GM18511 (cell line): Measurements from ENCODE around the gene ABLIM2.

Experiments used
- ATAC-seq: cut with Tn5 transposase; IDR thresholded peaks from one replicate; pipeline ENCODE4 v1.9.1; 2021; ENCODE audit warnings: mild to moderate bottlenecking, moderate library complexity; ENCODE audit not compliant: unreplicated experiment

Gene ABLIM2

DNA sequence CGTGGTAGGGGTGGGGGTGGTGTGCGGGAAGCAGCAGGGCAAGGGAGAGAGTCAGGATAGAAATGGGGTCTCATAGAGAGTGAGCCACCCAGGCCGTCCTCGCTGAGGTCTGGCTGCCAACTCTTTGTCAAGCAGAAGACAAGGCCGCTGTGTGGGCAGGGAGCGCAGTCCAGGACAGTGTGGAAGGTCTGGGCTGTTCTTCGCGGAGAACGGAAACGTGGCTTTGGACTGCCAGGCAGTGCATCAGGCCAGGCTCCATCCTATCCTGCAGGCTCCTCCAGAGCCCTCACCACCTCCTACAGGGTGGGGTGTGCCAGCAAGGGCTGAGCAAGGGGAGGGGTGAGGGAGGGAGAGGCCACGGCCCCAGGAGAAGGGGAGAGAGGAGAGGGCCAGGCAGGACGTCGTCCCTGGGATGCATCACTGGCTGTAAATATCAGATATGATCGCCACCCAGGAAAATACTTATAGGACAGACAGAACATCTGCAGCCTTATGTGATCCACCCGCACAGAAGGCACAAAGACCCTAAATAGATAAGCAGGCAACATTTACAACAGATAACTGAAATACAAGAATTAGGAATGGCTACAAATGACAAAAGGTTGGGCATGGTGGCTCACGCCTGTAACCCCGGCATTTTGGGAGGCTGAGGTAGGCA is 85.3 kb downstream of the ABLIM2 start:
- no peak for ATAC-seq

DNA sequence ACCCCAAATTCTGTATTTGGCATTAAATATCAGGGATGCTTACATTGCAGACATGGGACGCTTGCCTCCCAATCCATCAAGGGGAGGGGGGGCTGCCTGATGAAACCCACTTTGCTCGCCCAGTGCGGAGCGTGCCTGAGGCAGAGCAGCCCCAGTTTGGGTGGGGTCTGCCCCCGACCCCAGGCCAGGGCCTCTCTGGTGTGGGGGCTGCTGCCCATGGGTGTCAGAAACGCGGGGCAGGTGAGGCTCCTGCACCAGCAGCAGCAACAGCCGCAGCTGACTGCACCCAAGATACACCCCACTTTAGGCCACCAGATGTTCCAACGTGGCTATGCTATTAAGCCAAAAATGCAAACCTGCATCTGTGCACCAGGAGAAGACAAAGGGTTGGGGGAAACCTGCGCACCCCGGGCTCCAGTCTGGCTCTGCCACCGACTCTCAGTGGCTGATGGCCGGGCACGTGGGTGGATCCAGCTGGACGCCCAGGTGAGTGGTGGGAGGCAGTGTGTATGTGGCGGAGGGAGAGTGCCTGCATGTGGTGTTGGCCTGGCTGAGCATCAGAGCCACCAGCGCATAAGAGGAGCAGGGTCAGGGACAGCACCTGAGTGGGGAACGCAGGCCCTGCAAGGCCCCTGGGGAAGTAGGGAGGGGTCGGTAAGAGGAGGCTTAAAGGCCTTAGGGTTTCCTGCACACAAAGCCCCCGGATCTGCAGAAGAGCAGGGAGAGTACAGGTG is 86.2 kb downstream of the ABLIM2 start:
- ATAC-seq = no peak

DNA sequence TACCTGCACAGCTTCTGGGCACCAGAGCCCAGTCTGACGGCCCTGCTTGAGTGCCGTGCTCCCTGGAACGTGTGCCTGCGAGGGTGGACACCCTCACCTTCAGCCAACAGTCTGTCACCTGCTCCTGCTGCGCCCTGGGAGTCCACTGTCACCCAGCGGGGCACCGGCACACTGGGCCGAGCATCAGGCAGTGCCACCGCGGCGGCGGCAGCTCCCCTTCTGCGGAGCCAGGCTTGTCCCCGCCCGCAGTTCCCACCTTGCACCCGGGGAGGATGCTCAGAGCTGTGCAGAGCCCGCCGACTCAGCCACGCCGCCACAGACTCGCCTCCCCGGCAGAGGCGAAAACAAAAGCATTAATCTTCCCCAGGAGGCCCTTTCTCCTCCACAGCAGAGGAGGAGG is 86.8 kb downstream of the ABLIM2 start:
- ATAC-seq = no peak

DNA sequence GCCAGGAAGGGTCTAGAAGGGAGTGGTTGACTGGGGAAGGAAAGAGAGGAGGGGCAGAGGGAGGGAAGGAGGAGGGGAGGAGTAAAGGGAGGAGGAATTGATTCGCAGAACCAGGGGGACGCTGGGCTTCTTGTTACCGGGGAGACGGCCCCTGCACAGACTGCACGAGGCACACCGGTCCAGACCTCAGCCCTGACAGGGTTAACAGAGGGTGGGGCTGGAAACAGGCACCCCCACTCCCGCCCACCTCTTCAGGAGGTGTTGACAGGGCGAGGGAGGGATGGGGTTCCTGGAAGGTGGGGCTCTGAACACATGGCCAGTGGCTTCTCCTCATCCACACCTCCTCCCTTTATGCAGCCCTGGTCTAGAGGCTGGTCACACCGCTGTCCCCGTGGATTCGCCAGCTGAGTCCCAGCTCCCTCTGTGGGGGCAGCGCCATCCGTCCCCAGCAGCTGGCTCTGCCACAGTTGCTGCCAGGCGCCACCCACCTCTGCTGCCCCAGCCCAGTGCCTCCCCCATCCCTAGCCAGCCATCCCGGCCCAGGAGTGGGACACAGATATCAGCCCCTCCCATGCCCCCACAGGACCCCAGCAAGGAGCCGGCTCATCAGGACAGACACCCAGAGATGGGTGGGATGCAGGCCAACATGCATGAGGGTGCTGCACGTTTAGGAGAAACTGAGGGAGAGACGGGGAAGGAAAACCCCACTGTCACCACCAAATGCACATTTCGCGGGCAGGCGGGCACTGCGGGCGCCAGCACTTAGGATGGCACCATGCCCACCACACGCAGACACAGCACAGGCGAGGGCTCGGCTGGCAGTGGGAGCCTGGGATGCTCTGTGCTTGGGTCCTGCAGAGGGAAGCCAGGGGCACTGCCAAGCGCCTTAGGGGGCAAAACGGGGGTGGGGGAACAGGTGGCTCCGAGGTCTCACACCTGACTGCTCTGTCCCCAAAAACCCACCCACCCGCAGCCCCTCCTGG is 87.6 kb downstream of the ABLIM2 start:
- ATAC-seq = no peak

DNA sequence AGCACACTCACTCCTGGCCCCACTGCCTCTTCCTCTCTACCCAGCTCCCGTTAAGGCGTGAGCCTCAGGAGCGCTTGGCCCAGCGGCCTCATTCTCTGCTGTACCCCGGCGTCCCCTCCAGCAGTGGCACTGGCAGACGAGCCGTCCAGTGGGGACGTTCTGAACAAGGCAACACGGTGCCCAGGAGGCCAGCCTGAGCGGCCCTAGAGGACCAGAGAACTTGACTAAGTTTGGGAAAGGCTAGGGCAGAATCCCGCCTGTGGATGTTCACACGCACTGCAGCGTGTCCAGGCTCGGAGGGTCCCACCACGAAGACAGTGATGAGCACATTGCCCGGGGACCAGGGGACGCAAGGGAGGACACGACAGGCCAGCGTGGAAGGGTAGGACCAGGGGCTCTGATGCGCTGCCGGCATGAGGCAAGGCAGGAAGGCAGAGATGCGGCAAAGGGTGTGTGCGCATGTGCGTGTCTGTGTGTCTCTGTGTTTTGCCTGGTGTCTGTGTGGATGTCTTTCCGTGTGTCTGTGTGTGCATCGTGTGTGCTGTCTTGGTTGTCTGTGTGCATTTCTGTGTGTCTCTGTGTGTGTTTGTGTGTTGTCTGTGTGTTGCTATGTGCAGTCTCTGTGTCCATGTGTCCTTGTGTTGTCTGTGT is 89.4 kb downstream of the ABLIM2 start:
- ATAC-seq = no peak

DNA sequence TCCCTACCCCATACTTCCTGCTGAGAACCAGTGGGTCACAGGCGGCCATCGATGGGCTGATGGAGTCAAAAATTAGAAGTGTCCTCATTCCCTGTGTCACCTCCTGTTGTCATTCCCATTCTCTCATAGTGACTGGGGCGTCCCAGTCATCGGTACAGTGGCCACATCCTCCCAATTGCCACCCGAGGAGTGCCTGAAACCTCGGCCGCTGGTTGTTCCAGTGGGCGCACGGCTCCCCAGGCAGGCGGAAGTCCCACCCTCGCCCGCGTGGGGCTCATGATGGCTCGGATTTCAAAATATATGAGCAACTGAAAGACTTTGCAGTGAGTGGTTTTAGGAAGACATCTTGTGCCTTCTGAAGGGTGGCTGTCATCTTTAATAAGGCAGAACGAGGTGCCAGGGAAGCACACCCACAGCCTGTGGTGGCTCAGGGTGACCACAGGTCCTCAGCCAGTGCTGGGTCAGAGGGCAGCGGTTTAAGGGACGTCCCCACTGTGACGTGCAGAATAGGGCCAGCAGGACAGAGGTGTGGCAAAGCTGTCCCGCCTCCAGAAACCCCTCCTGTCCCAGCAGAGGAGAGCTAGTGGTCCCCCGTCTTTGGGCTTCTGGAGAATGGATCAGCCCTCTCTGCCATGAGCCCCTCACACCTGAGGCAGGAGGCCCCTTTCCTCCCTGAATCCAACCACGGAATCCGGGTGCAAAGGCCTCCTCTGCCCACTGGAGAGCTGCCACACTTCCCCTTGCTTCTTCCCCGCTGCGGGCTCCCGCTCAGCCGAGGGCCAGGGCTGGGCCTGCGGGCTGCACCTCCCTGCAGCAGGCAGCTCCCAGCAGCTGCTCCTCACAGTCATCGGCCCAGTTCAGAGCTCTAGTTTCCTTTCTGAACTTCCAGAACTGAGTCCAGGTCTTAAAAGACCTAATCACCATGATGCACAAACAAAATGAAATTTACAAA is 90.4 kb downstream of the ABLIM2 start:
- no peak for ATAC-seq

DNA sequence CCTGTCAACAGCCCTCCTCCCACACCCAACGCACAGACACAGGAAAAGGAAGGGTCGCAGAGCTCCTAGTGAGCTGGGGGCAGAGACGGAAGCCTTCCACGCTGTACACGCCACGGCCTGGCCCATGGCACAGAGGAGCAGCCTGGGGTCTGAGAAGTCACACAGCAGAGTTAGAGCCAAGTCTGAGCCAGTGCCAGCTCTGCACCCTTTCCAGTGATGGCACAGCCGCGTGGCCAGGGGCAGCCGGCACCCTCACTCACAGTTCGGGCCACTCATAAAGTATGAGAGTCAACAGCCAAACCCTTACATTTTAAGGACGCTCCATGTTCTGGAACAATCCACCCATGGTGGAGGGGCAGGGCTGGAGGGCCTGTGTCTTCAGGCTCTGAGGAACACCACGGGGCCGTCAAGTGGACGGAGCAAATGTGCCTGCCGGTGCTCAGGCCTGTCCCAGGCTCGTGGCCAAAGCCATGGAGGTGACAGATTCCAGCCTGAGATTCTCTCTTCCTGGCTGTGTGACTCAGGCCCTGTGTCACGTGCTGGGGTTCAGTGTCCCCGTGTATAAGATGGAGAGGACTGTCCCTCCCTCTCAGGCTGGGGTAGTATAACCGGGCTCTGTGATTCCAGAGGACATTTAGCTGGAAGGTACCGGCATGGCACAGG is 91.2 kb downstream of the ABLIM2 start:
- no peak for ATAC-seq

DNA sequence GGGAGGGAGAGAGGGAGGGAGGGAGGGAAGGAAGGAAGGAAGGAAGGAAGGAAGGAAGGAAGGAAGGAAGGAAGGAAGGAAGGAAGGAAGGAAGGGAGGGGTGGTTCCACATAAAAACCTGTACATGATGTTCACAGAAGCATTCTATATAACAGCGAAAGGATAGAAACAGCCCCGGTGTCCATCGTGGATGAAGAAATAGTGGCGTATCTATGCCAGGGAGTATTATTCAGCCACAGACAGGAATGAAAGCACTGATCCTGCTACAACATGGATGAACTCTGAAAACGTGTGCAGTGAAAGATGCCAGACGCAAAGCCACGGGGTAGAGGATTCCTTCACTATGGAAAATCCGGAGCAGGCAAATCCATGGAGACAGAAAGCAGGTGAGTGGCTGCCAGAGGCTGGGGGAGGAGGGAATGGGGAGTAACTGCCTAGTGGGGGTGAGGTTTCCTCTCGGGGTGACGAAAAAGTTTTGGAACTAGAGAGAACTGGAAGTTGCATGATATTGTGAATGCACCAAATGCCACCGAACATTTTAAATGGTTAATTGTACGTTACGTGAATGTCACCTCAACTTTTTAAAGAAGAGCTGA is 92.2 kb downstream of the ABLIM2 start:
- no peak for ATAC-seq

DNA sequence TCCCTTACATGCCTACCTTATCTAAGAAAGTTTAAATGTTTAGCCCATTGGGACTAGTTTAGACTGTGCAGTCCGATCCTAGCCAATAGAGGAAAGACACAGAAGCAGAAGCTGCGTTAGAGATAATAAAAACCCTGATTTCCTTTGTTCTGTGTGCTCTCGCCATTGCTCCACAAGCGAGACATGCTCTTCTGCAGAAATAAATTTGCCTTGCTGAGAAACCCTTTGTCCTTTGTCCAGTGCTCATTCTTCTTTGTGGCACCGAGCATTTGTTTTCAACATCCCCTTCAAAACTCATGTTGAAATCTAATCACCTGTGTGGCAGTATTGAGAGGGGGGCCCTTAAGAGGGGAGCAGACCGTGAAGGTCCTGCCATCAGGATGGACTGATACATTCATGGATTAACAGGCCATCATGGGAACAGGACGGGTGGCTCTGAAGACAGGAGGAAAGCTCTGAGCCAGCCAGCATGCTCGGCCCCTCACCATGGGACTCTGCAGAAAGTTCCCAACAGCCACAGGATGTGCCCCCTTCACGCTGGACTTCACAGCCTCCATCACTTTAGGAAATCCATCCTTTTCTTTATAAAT is 94.5 kb downstream of the ABLIM2 start:
- no peak for ATAC-seq

DNA sequence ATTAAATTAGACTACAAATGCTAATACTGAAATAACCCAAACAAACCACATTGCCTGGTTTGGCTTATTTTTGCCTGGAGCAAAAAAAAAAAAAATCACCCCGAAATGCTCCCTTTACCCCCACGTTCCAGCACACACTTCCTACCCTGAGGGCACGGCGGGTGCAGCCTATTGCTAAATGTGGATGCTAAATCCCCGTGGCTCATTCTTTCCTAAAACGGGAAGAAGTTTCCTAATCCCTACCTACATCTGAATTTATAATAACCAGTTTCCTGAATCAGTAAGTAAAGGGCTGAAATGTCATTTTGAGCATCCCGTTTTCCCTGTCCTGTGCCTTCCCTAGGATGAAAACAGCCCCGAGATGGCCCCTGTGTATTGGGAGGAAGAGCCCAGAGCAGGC is 97.0 kb downstream of the ABLIM2 start:
- ATAC-seq = no peak

DNA sequence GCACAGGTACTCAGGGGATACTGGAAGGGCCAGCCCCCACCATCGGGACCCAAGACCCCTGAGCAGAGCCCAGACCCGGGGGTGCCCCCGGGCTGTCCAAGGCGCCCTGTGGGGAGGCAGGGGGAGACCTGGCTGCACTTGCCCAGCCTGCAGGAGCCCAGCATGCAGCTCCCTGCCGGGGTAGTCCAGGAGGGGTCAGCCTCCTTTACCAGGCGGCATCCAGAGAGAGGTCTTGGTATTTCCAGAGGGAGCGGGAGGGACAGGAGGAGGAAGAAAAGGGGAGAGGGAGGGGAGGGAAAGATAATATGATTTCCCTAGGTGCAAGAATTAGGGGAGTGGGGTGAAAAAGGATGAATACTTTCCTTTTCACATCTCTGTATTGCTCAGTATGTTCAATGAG is 97.5 kb downstream of the ABLIM2 start:
- no peak for ATAC-seq

DNA sequence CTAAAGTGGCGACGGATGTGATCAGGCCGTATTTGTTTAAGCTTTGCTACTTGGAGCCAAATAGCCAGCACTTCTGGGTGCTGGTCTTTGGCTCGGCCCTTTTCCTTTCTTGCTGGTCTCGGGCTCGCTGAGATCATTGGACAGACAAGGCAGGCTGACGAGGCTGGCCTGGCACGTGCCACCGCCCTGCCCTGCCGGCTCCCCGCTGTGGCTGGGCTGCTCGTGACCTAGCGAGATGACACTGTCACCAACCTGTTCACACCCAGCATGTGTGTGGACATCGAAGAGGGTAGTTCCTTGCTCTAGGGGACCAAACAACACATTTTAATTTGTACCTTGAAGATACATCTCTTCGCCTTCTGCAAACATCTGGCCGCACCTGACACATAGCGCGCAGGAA is 98.0 kb downstream of the ABLIM2 start:
- ATAC-seq = no peak

DNA sequence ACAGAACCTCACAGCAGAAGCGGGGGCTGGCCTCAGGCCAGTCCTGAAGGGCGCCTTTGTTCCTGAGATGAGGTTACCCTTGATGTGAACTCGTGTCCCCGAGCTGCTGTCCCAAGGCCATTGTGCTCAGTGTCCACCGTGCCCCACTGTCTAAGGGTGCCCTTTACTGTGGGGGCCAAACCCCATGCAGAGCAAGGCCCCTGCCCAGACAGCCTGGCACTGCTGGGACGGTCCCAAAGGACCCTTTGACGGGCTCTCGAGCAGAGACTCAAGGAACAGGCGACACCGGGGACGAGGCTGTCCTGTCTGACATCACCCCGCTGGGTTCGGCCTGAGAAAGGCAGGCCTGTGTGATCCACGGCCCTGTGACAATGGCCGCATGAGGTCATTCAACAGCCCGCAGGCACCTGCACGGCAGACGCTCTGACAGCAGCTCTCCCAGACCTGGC is 100.6 kb downstream of the ABLIM2 start:
- ATAC-seq = no peak

DNA sequence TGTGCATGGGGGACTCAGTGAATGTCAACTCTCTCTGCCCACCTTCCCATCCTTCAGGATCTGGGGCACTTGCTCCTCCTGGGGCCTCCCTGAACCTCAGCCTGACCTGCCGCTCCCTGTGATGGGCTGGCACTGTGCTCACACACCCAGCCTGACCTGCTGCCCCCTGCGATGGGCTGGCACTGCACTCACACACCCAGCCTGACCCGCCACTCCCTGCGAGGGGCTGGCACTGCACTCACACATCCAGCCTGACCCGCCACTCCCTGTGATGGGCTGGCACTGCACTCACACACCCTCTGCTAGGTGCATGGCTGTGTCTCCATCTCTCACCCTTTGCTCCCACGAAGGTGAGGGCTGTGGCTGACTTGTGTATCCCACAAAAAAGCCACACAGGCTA is 103.4 kb downstream of the ABLIM2 start:
- ATAC-seq = no peak

DNA sequence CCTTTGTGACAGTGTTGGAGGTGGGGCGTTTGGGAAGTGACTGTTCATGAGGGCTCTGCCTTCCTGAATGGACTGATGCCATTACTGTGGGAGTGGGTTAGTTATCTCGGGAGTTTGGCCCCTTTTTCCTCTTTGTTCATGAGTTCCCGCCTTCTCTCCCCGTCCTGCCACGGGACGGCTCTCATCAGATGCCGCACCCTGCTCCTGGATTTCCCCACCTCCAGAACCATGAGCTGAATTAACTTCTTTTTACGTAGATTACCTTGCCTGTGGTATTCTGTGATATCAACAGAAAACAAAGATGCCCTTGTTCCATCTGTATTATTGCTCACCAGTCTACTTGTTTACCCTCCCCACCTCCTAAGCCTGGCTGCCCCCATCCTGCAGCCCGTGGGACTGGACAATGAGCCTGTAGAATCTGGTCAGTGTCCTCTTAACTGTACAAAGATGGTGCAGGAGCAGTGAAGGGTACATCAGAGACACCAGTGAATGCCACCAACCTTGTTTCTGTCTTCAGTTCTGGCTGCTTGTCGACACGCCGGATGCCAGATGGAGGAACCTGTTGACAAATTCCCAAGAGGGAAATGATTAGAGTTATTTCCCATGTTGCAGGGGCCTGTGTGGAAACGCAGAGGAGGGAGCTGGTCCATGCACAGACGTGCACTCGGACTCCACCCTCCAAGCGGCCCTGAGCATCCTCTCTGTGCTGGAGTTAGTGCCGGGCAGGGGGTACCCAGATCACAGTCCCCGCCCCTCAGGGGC is 104.7 kb downstream of the ABLIM2 start:
- ATAC-seq = no peak

DNA sequence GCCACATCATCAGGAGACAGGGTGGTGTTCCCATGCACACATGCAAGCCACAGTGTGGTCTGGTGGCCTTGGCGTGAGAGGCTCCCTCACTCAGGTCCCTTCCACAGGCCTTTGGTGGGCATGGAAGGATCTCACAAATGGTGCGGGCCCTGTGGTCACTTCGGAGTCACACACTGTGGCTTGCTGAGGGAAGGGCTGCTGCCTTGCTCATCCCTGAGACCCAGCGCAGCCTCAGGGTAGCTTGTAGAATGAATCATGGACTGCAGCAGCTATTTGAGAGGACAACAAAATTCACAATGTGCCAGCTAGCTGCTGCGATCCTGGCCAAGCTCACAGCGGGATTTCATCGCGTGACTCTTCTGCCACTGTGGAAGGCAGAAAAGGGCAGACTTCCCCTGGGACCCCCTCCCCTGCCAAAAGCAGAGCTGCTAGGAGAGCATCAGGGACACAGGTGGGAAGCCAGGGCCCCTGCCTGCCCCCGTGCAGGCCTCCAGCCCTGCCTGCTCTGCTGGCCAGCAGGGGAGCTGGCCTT is 106.4 kb downstream of the ABLIM2 start:
- ATAC-seq = no peak

DNA sequence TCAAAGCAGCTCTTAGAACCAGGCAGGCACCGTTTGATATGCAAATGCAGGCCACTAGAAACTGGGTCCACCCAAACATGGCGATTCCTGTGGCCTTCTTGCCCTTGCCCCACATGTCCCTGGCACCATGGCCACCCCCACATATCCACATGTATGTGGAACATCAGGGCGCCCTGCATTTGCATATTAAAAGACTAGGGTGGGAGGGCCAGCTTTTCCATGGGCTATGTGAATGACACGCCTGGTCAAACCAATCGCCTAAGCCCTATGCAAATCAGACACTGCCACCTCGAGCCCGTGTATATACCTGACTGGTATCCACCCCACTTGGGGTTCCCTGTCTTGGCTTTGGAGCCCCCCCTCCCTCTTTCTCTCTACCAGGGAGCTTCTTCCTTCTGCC is 107.0 kb downstream of the ABLIM2 start:
- no peak for ATAC-seq
